ENCODE results near the gene ARHGAP26. TPM values are rescaled to one million over a fixed set of nuclear protein-coding genes. Genes with fewer than 3 reads are reported as not detected.
A peak's percentile ranks its signal among the peaks of the same experiment; 100 is the strongest.

ARHGAP26 gene
- total RNA-seq, 2 donors from 2014 or later = 15.7 to 23.4 TPM

DNA sequence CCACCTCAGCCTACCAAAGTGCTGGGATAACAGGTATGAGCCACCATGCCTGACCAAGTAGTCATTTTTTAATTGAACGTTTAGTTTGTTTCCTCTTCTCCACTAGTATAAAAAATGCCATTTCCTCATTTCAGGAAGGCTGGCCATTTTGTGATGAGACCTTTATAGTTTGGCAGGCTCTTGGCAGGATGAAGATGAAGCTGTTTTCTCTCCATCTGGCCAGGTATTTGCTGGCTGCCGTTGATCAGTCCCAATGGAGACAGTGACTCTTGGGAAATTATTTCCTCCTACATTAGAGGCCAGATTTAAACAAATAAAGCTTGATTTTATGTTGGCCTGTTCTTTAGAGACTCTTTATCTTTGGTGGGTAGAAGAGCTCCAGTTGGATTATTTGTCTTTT, 199.0 kb downstream of the ARHGAP26 start:
- ATAC-seq (no peak), DNase-seq (ENCODE audit: low spot score in 2 of 2) (no peak)
- Mint-ChIP-seq H3K36me3 (no peaks in the 10 kb centered on the region), H3K9me3 (no peaks in the 10 kb centered on the region), H3K27ac (peak overlapping the region in 1 of 2 donors; percentile 21)

DNA sequence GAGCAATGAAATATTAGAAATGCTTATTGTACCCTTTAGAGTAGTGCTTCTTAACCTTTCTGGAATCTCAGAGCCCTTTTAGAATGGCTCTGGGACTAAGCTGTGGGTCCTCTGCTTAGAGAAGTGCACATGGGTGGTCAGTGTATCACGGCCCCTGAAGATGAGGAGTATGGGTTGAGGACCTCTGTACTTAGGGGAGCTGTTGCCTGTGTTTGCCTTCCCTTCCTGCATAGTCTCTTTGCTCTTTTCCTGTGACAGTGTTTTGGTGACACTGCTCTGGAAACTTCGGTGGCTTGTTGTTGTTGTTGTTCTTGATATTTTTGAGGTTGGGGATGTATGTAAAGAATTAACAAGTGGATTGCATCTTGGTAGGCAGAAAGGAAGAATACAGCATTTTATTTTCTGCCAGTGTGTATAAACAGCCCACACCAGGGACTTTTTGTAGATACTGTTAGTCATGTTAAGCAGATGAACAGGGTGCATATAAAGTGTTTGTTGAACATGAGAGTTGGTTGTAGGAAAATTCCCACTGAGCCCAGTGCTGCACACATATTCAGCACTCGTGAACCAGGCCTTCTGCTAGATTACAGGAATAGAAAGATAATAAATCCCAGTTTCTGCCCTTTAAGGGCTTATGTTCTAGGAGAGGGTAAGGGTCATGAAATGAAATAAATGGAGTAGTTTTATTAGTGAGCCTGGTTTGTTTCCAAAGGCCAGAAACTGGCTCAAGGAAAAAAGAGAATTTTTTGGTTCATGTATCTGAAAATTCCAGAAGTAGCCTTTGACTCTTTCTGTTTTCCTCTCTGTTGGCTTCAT, 199.7 kb downstream of the ARHGAP26 start:
- ATAC-seq = peak in 1 of 2 donors; percentile 48
- Mint-ChIP-seq H3K36me3 (no peaks in the 10 kb centered on the region), H3K27ac (peak overlapping the region in 1 of 2 donors; percentile 21), H3K9me3 (peaks cover 0 to 3% of the 10 kb centered on the region in 2 donors)
- no peak for DNase-seq (ENCODE audit: low spot score in 2 of 2)

DNA sequence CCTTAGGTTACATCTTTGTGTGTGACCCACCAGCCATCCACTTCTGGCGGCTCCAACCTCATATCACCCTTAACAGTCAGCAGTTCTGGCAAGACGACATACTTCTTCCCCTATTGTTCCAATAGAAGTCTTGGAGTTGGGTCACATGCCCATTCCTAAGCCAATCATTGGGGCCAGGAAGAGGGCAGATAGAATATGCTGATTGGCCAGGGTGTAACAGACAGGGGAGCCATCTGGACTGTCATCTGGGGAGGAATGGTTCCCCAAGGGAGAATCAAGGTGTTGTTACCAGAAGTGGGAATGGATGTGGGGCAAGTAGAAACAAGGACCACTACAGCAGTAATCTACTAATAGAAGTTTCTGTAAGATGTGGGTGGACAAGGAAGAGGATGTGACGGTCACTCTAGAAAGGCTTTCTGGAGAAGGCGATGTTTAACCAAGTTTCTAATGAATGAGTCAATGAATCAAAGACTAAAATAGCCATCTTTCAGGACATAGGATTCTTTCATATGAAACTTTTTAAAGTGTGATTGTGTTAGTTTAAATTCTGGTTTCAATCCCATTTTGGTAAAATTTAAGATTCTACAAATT, 200.4 kb downstream of the ARHGAP26 start:
- ATAC-seq (no peak), DNase-seq (ENCODE audit: low spot score in 2 of 2) (no peak)
- H3K36me3 Mint-ChIP-seq = no peaks in the 10 kb centered on the region
- H3K27ac Mint-ChIP-seq = no peak overlapping the region
- H3K9me3 Mint-ChIP-seq = peaks cover 0 to 5% of the 10 kb centered on the region in 2 donors

DNA sequence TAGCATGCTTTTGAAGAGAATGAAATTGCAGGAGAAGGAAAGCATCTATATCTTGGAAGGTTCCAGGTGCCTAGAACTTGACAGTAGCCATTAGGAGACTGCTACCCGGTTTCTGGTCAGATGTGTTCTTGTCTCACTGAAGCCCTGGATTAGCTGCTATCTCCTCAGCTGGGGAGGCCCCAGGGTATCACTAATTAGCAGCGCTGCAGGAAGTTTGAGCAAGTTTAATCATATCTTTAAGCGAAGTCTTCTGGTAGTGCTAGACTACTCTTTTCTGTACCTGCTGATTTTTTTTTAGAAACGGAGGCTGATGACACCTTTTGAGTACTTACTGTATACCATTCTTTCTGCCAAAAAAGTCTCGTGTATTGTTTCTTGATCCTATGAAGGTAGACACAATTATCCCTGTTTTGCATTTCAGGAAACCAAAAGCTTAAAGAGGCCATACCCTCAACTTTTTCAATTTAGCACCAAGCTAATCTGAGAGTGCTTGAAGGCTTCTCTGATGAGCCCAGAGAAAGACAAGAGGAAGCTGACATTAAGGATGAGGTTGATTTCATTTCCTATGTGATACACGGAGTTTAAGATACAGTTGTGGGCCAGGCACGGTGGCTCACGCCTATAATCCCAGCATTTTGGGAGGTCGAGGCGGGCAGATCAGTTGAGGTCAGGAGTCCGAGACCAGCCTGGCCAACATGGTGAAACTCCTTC, 201.3 kb downstream of the ARHGAP26 start:
- Mint-ChIP-seq H3K27ac (peak overlapping the region in 1 of 2 donors; percentile 17), H3K9me3 (peaks cover 0 to 5% of the 10 kb centered on the region in 2 donors), H3K36me3 (no peaks in the 10 kb centered on the region)
- DNase-seq (ENCODE audit: low spot score in 2 of 2) (no peak), ATAC-seq (no peak)

DNA sequence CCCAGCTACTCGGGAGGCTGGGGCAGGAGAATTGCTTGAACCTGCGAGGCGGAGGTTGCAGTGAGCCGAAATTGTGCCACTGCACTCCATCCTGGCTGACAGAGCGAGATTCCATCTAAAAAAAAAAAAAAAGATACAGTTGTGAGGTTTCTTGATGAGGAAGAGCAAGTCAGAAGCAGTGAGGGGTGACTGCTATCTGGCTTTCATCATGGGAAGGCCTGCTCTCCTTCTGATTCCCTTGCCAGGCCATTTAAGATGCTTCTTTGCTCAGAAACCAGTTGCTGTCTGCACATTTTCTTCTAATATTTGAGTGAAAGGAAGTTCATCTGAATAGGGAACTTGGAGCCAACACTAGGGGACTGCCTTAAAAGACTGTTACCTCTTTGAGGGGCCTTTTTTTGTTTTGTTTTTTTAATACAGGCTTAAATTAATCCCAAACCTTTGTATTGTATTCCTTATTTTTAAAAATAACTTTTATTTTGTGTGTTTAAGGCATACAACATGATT, 201.9 kb downstream of the ARHGAP26 start:
- Mint-ChIP-seq H3K27ac (no peak overlapping the region), H3K9me3 (peaks cover 0 to 5% of the 10 kb centered on the region in 2 donors), H3K36me3 (no peaks in the 10 kb centered on the region)
- ATAC-seq (no peak), DNase-seq (ENCODE audit: low spot score in 2 of 2) (no peak)

DNA sequence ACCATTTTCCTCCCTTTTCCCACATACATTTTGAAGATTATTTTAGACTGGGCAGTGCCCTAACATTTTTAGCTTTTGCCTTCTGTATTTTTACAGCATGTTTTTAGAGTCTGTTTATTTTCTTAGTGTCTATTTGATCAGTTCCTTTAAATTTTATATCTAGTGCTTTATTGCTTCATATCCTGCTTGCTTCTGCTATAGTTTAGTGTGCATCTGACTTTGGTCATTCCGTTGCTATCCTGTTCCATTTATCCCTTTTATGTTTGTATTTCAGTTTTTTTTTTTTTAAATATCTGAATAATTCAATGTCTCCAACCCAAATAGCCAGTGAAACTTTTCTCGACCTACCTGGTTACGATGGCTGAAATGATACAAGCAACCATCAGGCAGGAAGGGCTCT, 203.8 kb downstream of the ARHGAP26 start:
- Mint-ChIP-seq H3K27ac (no peak overlapping the region), H3K9me3 (peaks cover 0 to 5% of the 10 kb centered on the region in 2 donors), H3K36me3 (no peaks in the 10 kb centered on the region)
- no peak for DNase-seq (ENCODE audit: low spot score in 2 of 2)
- ATAC-seq = no peak

DNA sequence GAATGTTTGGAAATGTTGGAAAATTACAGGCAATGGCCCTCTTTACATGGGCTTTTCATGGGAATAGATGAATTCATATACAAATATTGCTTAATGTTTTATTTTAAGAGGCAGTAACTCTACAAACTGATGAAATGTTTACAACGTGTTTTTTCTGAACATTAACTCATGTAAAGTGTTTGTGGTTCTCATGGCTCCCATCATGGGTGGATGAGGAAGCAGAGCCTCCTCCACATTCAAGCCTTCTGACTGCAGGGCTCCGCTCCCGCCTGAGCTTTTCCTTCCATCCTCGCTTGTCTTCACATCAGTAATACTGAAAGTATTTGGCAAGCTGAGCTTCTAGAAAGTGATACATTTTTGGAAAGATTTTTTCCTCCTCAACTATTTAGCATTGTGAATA, 204.2 kb downstream of the ARHGAP26 start:
- Mint-ChIP-seq H3K9me3 (peaks cover 0 to 5% of the 10 kb centered on the region in 2 donors), H3K27ac (peak overlapping the region; percentile 7 to 32), H3K36me3 (no peaks in the 10 kb centered on the region)
- DNase-seq (ENCODE audit: low spot score in 2 of 2) (no peak), ATAC-seq (no peak)

DNA sequence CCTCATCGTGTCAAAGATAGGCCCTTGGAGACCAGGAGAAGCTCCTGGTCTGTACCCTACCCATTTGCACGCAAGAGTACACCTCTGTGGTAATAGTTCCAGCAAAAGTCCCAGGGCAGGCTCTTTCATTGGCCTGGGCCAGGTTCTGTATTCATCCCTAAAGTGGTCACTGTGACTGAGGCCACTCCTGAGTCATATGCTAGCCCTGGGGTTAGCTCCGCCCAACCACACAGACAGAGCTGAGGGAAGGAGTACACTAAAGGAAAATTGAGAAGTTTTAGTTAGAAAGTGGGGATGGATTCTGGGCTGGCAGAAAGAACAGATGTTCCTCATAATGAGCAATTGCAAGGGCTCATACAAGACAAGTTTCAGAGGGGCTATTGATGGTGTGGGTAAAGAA, 206.7 kb downstream of the ARHGAP26 start:
- peaks cover 0 to 5% of the 10 kb centered on the region in 2 donors for H3K9me3 Mint-ChIP-seq
- no peak for DNase-seq (ENCODE audit: low spot score in 2 of 2)
- ATAC-seq = peak in 1 of 2 donors; percentile 75
- H3K36me3 Mint-ChIP-seq = no peaks in the 10 kb centered on the region
- H3K27ac Mint-ChIP-seq = peak overlapping the region in 1 of 2 donors; percentile 79

DNA sequence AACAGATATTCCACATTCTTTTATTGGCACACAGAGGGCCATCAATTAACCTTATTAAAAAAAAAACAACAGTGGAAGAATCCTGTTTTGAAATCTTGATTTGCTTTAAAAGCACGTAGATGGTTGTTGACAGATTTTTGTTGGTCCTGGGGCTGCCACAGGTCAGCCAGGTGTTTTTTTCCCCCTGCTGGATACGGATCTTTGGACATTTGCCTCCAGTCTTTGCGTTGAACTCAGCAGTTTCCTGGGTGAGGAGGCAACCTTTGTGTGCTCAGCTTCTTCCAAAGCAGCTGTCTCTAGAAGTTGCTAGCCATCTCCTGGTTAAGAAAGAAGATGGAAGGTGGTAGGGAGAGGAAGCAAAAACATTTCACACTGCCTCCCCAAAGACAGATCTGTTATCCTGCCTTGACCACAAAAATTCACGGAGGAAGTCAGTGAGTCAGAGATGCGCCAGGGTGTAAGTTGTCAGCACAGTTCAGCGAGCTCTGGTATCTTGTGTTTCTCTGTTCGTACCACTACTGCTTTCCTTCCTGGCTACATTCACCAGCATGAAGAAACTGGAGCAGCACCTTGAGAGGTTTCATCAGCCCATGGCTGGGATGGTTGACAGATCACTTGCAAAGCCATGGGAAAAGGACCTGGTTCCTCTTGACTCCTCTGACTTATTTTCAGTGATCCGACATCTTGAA, 207.3 kb downstream of the ARHGAP26 start:
- Mint-ChIP-seq H3K9me3 (peaks cover 0 to 5% of the 10 kb centered on the region in 2 donors), H3K27ac (peak overlapping the region; percentile 75 to 79), H3K36me3 (no peaks in the 10 kb centered on the region)
- DNase-seq (ENCODE audit: low spot score in 2 of 2) (peak; percentile 28 to 60), ATAC-seq (peak; percentile 93 to 96)

DNA sequence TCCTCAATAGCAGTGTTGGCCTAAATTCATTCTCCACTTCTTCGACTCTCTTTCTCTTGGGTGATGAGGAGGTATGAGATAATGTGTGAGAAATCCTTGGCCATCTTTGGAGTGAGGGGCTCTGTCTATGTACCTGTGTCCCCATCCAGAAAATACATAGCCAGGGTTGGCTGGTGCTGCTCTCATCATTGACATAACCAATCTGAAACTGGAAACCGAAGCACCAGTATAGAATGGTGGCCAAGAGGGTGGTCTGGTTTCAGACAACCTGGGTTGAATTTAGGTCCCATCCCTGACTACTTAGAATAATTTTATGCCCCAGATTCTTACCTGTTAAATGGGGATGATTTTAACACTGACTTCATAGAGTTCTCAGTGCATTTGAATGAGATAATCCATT, 208.1 kb downstream of the ARHGAP26 start:
- Mint-ChIP-seq H3K9me3 (peaks cover 0 to 5% of the 10 kb centered on the region in 2 donors), H3K36me3 (no peaks in the 10 kb centered on the region), H3K27ac (peak overlapping the region; percentile 79)
- no peak for ATAC-seq
- DNase-seq (ENCODE audit: low spot score in 2 of 2) = no peak

DNA sequence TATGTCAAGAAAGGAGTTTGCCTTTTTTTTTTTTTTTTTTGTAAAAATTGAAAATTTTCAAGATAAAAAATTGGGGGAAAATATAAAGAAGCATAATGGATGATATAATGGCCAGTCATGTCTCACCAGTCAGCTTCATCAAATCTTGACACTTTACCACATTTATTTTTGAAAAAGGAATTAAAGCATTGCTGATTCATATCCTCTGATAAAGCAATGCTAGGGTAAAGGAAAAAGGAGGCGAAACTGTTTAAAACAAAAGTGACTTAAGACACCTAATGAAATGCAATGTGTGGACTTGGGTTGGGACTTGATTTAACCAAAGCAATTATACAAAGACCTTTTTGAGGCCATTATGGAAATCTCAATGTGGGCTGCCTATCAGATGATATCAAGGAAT, 208.5 kb downstream of the ARHGAP26 start:
- ATAC-seq (no peak), DNase-seq (ENCODE audit: low spot score in 2 of 2) (no peak)
- no peak overlapping the region for H3K27ac Mint-ChIP-seq
- peaks cover 0 to 5% of the 10 kb centered on the region in 2 donors for H3K9me3 Mint-ChIP-seq
- H3K36me3 Mint-ChIP-seq = no peaks in the 10 kb centered on the region

DNA sequence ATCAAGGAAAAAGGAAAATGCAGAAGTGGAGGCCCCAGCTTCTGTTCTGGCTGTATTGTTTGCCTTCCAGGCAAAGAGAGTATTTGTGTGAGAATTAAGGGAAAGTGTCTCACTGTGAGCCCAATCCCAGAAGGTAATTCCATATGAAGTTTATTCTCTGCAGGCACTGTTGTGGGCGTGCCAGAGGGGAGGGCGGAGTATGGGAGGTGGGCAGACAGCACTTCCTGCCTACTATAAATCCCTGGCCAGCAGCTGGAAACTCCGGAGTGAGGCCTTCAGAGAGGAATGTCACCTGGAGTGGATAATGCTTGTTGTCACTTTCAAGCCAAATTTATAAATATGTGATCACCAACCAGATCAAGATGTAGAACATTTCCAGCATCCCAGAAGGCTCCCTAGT, 209.5 kb downstream of the ARHGAP26 start:
- Mint-ChIP-seq H3K27ac (no peak overlapping the region), H3K36me3 (peaks cover 0 to 1% of the 10 kb centered on the region in 2 donors), H3K9me3 (peaks cover 0 to 4% of the 10 kb centered on the region in 2 donors)
- no peak for ATAC-seq
- no peak for DNase-seq (ENCODE audit: low spot score in 2 of 2)

DNA sequence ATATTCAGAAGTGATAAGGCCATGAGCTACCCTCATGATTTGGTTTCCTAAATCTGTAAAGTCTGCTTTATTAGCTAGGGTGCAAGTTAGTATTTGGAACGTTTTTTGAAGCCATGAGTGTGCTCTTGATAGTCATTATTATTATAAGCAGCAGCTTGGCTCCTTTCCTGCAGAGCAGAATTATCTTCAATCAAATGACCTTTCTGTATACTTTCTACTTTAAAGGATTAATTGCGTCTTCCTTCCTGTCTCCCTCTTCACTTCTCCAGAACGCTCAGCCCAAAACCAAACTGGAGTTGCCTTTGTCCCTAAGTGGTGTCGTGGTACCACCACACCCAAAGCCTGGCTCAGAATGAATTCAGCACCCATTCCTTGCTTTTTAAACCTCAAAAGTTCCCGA, 211.3 kb downstream of the ARHGAP26 start:
- Mint-ChIP-seq H3K27ac (peak overlapping the region in 1 of 2 donors; percentile 14), H3K9me3 (peaks cover 2 to 3% of the 10 kb centered on the region in 2 donors), H3K36me3 (peaks cover 4 to 6% of the 10 kb centered on the region in 2 donors)
- ATAC-seq (no peak), DNase-seq (ENCODE audit: low spot score in 2 of 2) (no peak)

DNA sequence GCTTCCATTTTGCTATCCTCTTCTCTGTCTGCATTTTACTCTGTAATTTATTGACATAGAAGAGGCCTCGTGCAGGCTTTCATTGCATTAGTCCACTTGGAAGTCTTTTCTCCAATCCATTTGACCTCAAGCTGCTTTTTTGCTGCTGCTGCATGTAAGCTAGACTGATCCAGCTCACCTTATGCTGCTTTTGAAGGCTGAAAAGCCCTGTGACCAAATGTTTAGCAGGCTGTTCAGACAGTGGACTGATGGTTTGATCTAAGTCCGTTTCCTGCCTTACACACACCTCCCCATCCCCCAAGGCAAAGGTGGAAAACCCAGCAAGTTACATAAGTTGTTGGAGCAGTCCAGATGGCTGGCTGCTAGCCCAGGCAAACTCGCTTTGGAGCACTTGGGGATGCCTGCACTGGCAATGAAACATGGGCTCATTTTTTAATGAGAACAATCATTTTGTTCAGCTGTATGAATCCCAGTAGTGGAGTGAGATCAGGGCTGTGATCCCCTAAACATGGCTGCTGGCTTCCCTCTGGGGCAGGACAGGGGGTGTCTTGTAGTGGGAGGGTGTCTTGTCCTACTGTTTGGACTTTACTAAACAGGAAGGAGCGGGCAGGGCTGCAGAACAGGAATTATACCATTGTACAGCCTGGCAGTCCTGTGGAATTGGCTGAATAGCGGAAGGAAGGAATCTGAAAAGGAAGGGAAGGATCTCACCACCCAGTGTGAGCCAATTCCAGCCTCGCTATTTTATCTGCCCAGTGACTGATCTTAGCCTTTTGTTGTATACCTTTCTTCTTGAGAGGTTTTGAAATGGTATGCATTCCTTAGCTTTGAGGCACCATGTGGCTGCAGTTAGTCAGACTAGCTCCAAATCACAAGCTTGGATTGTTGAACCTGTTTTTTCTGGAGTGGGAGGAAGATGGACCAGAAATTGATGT, 212.0 kb downstream of the ARHGAP26 start:
- Mint-ChIP-seq H3K36me3 (peaks cover 9 to 11% of the 10 kb centered on the region in 2 donors), H3K9me3 (peaks cover 7 to 8% of the 10 kb centered on the region in 2 donors), H3K27ac (peak overlapping the region in 1 of 2 donors; percentile 14)
- ATAC-seq (no peak), DNase-seq (ENCODE audit: low spot score in 2 of 2) (no peak)

DNA sequence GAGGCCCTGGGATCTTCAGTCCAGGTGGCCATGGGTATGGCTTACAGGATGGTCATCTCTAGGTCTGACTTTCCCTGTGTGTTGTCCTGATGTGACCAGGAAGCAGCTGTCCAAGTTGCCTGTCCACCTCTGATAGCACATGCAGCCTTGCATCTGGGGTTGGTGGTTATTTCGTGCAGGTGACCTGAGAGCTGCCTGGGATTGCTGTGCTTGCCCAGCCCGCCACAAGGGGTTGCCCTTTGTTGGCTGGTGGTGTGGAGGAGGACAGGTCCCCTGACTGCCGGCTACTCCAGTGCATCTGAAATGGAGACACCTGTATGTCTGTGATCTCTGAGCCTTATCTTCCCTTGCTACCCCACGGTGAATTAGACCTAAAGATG, 212.6 kb downstream of the ARHGAP26 start:
- no peak overlapping the region for H3K27ac Mint-ChIP-seq
- peaks cover 10 to 11% of the 10 kb centered on the region in 2 donors for H3K36me3 Mint-ChIP-seq
- H3K9me3 Mint-ChIP-seq = peaks cover 7 to 8% of the 10 kb centered on the region in 2 donors
- DNase-seq (ENCODE audit: low spot score in 2 of 2) = no peak
- no peak for ATAC-seq

Data from activated naive CD4-positive, alpha-beta T cell treated with anti-CD3 and anti-CD28 coated beads, Interleukin-2, amount 50 U/mL, for 72 hours (primary cell).